Measurements from ENCODE around the gene HCN2.
A peak's percentile ranks its signal among the peaks of the same experiment; 100 is the strongest.
"Not testable (repeated sequence)": the region's sequence is repeated elsewhere in the genome, so short reads cannot be mapped to it uniquely, and the experiment has no call there.

Gene HCN2

DNA sequence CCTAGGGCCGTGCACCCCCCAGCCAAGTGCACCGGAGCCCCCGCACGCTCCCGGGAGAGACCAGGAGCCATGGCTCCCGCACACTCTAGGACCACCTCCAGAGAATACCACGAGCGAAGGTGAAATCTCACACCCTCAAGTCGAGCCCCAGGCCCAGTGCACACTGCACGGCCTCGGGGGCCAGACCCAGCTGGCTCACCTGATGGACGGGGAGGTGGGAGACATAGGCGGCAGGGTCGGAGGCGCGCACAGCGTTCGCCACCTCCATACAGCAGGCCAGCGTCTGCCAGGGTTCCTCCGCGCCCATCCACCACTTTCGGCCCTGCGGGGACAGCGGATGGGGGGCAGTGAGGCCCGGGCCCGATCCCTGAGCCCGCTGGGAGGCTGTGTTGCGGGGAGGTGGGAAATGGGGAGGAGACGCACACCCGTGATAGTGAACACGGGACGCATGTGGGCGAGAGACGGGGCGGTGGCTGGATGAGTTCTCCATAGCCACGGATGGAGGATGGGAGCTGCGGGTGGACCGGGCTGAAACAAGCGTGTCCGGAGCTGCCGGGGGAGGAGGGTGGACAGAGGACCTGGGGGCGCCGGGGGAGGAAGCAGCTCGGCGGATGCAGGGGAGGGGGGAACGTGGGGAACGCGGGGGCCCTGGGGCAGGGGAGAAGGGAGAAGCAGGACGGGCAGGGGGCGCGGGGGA is 30.6 kb downstream of the HCN2 start:
- no peak for DNase-seq (ENCODE audit: low read depth)

DNA sequence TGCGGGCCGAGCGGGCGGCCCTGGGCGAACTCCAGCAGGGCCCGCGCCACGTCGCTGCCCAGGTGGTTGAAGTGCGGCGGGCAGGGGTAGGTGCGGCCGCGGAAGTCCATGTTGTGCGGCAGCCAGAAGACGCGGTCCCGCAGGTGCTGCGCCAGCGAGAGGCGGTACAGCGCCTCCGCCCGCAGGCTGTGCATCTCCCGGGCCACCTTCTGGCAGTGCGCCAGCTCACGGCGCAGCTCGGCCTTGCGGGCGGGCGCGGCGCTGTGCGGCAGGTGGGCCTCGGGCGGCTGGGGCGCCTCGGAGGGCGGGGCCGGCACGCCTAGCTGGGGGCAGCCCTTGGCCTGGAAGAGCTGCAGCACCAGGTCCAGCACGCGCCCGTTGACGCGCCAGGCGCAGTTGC is 31.5 kb downstream of the HCN2 start:
- DNase-seq (ENCODE audit: low read depth): not testable (repeated sequence)

DNA sequence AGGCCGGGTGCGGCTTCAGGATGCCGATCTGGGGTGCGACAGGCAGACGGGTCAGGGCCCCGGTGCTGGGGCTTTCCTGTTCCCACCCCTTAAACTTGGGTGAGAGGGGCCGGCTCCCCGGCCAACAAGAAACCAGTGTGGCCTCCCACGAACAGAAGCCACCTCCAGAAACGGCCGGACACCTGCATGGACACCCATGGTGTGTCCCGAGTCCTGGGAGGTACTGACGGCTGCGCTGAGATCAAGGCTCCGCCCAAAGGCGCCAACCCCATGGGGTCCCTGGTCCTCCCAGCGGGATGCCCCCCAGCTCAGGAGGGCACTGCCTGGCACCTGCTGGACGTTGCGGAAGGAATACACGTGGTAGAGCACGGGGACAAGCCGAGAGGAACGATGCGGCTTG is 32.1 kb downstream of the HCN2 start:
- DNase-seq (ENCODE audit: low read depth): no peak

DNA sequence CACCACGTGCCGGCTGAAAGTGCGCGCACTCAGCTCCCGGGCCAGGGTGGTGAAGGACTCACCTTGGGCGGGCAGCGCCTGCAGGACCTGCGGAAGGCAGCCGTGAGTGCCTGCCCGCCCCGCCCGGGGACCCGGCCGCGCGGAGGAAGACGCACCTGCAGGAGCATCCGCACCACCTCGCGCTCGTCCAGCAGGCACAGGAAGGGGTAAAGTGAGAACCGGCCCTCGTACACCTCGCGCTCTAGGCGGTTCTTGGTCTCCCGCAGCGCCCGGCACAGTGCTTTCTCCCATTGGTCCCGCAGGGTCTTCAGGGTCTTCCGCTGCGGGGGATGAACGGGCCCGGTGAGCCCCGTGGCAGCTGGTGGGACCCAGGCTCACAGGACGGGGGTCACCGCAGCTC is 33.0 kb downstream of the HCN2 start:
- no peak for DNase-seq (ENCODE audit: low read depth)

DNA sequence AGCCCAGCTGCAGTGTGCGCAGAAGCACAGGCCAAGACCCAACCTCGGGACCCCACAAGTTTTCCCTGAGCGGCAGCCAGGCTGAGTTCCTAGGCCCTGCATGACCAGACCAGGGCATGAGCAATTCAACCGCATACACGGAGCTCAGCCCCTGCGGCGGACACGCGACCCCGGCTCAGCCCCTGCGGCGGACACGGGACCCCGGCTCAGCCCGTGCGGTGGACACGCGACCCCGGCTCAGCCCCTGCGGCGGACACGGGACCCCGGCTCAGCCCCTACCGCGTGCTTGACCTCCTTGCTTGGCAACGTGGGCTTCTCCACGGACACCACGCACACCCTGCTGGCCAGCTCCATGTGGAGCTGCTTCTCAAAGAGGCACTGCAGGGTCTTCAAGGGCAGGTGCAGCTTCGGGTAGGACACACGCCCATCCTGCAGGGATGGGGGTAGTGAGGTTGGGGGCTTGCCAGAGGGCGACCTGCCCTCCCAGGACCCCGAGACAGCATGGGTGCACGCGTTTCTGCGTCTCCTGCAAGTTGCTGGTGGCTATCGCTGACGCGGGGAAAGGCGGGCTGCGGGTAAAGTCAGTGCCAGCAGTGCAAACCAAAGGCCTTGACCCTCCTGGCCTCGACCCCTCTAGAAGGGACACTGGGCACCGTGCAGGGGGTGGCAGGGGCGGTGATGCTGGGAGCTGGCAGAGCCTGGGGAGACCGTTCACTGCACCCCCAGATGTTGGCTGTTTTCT is 33.7 kb downstream of the HCN2 start:
- no peak for DNase-seq (ENCODE audit: low read depth)

DNA sequence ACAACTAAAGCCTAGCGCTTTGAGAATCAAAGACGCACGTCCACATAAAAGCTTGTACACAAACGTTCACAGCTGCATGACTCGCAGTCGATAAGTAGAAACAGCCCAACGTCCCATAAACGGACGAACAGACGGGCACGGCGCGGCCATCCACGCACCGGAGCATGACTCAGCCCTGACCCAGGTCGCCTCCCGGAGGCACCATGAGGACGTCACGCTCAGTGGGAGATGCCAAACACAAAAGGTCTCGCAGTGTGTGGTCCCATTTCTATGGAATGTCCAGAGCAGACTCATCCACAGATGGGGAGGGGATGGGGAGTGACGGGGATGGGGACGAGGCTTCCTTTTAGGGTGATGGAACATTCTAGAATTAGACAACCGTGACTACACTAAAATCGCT is 34.3 kb downstream of the HCN2 start:
- DNase-seq (ENCODE audit: low read depth): no peak

DNA sequence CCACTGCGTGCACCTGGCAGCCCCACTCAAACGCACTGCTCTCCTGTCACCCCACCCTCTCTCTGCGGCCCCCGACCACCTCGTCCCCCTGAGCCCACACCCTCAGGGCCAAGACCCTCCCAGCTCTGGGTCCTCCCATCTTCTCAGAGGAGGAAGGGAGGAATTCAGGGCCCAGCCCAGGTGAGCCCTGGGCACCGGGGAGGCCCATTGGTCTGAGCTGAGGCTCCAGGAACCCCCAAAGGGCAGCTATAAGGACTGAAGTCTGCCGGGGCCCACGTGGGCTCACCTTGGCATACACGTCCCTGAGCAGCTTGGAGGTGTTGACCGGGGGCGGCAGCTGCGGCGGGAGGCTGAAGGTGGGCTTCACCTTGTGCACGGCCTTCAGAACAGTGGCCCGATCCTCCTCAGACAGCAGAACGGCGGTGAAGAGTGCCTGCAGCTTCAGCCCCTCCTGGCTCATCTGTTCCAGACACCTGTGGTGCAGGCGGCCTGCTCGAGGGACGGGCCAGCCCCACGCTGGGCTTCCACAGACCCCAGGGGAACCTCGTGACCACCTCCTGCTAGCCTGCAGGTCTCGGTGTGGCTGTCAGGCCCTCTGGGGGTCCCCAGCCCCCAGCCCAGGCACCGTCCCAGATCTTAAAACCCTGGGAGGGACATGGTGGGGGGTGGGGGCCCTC is 34.9 kb downstream of the HCN2 start:
- DNase-seq (ENCODE audit: low read depth): no peak

DNA sequence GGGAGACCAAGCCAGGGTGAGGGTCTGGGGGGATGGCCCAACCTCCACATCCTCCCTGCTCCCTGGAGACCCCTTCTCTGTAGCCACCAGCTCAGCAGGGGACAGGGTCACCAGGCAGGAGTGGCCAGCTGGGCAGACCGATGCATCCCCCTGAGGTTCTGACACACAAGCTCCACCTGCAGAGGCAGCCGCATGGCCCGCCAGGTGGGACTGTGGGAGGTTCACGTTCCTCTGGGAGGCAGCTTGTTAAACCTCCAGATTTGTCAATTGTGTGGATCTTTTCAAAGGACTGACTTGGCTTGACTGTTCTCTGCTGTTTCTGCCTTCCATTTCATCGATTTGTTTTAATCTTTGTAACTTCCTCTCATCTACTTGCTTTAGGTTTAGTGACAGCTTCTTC is 35.6 kb downstream of the HCN2 start:
- no peak for DNase-seq (ENCODE audit: low read depth)

DNA sequence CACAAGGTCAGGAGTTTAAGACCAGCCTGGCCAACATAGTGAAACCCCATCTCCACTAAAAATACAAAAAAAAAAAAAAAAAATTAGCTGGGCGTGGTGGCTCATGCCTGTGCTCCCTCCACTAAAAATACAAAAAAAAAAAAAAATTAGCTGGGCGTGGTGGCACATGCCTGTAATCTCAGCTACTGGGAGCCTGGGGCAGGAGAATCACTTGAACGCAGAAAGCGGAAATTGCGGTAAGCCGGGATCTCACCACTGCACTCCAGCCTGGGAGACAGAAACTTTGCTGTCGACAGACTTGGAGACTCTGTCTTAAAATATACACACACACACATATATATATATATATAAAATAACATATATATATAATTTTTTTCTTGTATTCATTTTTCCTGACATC is 36.9 kb downstream of the HCN2 start:
- not testable (repeated sequence) for DNase-seq (ENCODE audit: low read depth)

DNA sequence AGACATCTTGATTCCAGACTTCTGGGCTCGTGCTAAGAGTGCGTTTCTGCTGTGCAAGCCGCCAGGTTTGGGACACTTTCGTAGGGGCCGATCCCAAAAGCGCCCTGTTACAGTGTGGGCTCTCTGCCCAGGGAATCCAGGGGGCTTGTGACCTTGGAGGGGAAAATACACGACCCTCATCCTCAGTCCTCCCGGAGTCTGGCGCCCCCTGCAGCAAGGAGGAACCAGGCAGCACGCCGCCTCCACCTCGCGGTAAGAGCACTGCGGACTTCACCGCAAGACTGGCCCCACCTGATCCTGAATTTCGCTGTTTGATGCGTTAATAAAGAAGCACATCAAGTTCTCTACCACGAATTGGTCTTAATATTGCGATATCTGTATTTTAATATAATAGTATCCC is 38.5 kb downstream of the HCN2 start:
- no peak for DNase-seq (ENCODE audit: low read depth)

DNA sequence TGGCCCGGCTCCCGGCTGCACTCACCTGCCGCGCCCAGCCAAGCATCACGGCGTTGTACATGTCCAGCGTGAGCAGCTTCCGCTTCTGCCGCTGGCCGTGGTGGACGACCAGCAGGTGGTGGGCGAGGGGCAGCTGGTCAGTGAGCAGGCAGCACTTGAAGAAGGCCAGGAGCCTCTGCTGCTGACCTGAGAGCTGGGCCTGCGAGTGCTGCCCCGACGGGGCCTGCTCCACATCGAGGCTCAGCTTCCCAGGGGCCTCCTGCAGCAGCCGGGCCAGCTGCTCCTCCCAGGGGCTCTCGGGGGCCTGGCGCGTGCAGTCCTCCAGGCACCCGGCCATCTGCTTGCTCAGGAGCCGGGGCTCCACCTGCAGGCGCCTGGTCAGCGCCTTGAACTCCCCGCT is 39.8 kb downstream of the HCN2 start:
- DNase-seq (ENCODE audit: low read depth): not testable (repeated sequence)

DNA sequence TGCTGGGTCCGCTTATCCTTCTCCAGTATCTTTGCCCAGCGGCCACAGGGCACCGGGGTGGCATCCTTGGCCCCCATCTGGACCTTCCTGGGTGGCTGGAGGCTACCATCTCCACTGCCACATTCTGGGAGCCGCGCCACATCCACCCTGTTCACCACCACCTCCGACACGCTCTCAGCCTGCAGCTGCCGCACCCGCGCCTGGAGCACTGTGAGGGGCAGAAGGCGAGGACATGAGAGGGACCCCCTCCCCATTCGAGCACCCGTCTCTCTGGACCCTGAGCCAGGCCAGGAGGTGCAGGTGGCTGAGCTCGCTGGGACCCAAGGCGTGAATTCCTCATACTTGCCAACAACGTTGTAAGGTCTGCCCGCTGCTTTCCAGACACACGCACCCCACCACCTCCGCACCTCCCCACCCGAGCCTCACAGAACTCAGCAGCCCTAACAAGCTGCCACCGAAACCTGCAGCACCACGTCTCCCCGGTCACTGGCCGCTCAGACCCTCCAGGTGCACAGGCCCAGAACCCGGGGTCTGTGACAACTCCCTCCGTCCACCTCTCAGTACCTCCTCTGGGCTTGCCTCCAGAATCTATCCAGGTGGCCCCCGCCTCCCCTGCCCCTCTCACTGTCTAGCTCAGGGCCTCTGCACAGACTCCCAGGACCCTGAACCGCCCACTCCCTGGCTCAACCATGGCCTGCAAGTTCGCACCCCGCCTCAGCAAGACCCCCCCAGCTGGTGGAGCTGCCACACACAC is 40.5 kb downstream of the HCN2 start:
- DNase-seq (ENCODE audit: low read depth): no peak

DNA sequence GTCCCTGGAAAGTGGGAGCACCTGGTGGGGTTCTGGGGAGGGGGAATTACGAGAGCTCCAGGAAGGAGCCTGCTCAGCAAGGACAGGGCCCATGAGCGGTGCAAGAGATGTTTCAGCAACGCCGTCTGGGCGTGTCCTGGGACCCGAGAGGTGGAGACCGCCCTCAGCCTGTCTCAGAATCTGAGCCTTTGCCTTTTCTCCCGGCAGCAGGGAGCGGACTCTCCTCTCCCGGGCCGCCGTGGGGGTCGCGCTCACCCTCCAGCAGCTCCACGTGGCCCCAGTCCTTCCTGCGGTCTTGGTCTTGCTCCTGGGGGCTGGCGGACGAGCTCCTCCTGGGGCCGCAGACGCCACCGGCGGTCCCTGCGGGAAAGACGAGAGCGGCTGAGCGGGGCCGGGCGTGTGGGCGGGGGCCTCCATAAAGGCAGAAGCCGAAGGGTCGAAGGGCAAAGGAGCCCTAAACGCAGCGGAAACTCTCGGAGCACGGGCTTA is 42.9 kb downstream of the HCN2 start:
- DNase-seq (ENCODE audit: low read depth): no peak

DNA sequence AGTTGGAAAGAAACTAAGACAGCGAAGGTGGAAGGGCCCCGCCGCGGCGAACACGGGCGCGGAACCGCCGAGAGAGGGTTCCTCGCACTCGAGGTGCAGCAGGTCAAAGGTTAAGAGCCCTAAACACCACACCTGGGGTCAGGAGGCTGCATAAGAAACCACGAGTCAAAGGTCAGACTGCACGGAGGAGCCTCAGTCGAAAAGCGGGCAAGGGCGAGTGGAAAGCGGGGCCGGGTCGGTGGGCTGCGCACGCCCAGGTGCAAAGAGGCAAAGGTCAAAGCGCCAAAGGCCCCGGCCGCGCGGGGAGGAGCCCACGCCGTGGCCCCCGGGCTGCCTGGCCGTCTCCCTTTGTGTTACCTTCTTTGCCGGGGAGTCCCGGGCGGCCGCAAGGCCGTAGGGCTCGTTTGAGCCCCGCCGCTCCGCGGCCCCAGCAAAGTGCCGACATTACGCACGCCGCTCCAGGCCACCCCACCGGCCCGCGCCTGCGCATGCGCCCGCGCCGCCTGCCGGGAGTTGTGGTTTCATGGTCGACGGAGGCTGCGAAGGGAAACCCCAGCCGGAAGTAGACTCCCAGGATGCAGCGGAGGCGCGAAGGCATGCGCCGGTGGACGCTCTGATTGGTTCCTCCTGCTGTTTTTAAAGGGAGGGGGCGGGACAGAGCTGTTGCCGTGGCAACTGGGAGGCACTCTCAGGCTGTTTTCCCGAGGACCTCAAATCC is 43.5 kb downstream of the HCN2 start, which contains the start of gene POLRMT:
Gene POLRMT (minus strand): TSS at position 470 of the 718 bp plus-strand sequence. CDS start 25 bp downstream, at position 445.
- DNase-seq (ENCODE audit: low read depth): peak; percentile 93

DNA sequence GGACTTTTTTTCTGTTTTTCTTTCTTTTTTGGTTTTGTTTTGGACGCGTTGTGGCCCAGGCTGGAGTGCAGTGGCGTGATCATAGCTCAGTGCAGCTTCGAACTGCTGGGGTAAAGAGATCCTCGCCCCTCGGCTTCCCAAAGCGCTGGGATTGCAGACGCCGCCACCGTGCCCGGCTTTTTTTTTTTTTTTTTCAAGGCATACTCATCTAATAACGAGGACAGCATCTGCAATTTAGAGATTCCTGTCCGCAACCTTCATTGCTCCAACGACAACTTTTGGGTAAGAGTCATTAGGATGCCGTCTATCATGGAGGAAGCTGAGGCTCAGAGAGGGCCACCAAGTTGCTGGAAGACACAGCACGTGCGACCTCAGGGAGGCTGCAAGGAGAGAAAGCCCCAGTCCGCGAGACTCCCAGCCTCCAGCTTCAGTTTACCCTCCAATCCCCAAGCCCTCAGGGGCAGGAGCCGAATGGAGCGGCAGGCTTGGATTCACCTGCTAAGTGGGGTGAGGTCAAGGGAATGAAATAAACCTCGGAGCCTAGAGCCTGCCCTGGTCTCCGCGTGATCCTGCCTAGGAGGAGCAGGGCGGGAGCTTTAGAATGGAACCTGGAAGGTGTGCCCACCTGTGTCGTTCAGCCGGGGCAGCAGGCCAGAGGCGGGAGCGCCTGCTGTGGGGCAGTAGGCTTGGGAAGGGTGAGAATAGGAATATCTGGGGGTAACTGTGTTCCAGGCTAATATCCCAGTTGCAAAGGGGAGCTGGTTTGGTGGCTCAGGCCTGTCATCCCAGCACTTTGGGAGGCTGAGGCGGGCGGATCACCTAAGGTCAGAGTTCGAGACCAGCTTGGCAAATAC is 44.3 kb downstream of the HCN2 start:
- DNase-seq (ENCODE audit: low read depth): no peak

DNA sequence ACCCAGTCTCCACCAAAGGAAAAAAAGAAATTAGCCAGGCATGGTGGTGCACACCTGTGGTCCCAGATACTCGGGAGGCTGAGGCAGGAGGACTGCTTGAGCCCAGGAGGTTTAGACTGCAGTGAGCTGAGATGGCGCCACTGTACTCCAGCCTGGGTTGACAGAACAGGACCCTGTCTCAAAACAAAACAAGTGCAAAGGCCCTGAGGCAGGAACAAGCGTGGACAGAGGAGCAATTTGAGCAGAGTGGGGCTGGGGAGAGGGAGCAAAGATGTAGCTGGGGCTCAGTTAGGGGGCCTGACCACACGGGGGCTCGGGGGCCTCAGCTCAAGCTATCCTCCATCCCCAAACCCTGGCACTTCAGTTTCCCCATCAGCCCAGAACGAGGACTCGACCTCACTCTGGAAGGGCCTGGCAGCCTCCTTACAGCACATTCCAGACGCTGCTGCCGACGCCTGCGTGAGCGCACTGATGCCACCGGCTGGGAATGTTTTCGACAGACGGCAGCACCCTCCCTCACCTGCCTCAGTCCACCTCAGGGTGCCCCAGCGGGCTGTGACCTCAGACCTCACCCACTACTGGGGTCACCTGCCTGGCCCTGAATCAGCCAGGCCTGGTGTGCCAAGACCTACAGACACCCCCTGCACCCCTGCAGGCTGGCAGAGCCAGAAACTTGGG is 45.4 kb downstream of the HCN2 start:
- no peak for DNase-seq (ENCODE audit: low read depth)

DNA sequence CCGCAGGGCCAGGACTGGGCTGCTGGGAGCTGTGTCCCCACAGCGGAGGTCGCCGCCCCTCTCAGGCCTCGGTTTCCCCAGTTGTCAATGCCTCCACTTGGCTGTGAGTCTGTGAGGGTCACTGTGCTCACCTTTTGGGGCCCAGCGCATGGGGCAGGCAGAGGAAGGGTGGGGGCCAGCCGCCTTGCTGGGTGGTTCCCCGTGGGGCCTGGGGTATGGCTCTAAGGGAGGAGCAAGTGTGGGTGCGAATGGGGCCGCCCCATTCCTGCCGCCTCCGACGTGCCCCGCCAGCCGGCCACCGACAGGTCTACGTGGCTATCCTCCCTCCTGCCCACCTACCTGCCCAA is 49.2 kb downstream of the HCN2 start:
- DNase-seq (ENCODE audit: low read depth): no peak

DNA sequence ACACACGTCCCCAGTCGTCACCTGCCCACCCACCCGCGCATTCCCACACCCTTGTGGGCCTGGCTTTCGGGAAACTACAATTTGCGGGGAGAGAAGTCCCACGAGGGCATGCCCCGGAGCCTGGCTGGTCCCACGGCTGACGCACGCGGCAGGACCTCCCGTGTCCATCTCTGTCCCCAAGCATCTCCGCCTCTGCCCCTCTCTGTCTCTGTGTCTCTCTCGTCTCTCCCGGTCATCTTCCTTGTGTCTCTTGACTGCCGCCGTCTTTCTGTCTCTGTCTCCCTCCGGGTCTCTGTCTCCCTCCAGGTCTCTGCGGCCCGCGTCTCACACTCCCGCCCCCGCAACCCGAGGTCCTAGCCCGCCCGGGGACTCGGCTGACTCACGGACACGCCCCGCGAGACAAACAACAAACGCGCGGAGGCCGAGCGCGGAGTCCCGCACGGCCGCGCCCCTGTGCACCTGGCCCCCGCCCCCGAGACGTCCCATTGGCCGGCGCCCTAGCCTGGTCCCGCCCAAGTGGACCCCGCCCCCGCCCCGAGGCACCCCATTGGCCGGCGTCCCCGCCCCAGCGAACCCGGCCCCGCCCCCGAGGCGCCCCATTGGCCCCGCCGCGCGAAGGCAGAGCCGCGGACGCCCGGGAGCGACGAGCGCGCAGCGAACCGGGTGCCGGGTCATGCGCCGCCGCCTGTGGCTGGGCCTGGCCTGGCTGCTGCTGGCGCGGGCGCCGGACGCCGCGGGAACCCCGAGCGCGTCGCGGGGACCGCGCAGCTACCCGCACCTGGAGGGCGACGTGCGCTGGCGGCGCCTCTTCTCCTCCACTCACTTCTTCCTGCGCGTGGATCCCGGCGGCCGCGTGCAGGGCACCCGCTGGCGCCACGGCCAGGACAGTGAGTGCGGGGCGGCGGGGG is 49.8 kb downstream of the HCN2 start, which contains the start of gene FGF22:
Gene FGF22 (plus strand): TSS at position 627 of the 908 bp plus-strand sequence. CDS start 47 bp downstream, at position 674.
- DNase-seq (ENCODE audit: low read depth): peak; percentile 96

DNA sequence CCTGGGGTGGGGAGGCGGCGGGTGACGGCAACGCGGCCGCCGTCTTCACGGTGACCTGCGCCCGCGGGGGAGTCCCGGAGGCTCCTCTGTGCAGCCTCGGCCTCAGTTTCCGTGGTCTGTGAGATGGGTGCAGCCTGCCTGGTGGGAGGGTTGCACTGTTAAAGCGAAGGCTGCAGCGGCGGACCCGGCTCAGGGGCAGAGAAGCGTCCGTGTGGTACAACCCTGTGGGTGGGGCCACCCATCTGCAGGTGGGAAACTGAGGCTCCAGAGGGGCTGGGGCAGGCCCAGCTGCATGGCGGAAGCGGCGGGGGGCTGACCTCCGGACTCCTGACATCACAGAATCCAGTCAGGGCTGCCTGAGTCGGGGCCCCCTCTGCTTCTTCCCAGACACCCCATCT is 50.5 kb downstream of the HCN2 start:
- no peak for DNase-seq (ENCODE audit: low read depth)
